Activated CD8-positive, alpha-beta memory T cell treated with anti-CD3 and anti-CD28 coated beads, Interleukin-2, amount 50 U/mL, for 1 hour (primary cell): ENCODE measurements around the gene ARHGEF28.

Source experiments
- DNase-seq: peaks from one replicate; pipeline ENCODE4 v3.0.0-alpha.2; 2020; ENCODE audit errors: extremely low read depth

Gene ARHGEF28

DNA sequence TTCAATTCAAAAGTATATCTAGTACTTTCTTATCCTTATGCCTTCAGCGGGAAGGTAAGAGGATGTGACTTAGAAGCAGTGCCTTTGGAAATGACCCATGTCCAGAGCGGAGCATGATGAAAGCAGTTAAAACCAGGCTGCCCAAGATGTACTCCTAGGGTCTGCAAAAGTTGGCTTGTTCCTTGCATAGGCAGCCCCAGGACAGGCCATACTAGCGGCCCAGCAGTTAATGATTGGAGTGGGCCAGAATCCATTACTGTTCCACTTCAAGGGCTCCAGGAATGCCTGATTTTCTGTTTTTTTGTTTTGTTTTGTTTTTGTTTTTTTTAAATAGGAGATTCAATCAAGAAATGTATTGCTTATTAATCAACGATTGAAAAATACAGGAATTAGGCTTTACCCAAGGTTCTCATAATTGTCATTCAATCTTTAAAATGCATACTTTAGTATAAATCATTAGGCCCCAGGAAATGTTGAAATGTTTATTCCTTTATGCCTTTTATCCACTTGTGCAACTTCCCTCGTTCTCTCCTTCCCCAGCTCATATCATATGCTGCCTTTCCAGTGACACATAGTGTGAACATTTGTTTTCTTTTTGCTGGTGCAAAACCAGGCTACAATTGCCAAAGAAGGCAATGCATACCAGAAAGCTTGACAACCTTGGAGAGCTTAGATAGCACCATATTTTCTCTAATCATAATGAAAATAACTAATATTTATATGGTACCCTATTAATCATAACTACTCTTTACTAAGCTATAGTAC, 190.8 kb downstream of the ARHGEF28 start:
- no peak for DNase-seq

- no peak for DNase-seq
Measured at GRCh38 chr5:73818357-73818756, 192.4 kb downstream of the ARHGEF28 start.

GRCh38 chr5:73820326-73820725, 194.3 kb downstream of the ARHGEF28 start:
- no peak for DNase-seq

DNA sequence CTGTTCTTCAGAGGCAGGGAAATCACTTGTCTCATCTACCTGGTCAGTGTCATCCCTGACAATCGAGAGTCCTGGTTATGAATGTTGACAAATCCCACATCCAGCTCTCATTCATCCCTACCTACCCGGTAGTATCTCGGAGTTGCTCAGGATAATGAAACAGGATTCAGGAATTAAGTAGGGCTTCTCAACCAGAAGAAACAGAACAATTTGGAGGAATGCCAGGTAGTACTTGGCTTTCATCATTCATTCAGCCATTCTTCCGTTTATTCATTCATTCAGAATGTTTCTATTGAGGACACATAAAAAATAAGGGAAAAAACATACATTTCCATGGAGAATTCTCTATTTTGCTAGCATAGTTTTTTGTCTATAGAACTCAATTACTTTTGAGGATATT, 195.0 kb downstream of the ARHGEF28 start:
- no peak for DNase-seq

DNA sequence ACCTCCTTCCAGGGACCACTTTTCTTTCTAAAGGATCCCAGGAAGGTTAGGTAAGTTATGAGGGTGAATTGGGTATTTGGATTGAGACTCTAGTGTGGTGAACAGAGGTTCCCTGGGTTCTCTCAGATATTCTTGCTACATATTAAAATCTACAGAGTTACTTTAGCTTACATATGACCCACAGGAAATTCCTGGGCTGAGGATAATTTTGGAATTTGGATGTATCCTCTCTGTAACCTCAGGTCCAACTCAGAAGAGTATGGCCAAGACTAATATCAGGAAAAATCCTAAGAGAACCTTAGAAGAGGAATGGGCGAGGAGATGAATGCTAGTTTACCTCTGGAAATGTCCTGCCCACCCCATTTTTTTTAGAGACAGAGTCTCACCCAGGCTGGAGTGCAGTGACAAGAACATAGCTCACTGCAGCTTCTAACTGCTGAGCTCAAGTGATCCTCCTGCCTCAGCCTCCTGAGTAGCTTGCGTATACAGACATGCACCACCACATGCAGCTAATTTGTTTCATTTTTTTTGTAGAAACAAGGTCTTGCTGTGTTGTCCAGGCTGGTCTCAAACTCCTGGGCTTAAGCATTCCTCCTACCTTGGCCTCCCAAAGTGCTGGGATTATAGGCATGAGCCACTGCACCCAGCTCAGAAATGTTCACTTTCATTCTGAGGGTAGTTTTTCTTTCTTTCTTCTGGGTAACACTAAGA, 196.4 kb downstream of the ARHGEF28 start:
- no peak for DNase-seq

DNA sequence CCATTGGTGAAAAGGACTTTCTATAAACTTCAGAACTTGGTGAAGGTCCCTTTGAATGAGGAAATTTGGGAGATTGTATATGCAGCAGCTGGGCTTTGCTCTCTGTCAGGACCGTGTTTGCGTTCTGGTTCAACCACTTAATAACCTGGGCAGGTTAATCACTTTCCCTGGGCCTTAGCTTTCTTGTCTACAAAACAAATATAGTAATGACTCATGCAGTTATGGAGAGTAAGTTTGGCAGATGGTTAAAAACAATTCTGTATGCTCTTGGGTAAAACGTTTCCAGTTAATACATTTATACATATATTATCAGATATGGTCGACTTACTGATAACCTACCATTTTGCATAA, 197.0 kb downstream of the ARHGEF28 start:
- DNase-seq: no peak

DNA sequence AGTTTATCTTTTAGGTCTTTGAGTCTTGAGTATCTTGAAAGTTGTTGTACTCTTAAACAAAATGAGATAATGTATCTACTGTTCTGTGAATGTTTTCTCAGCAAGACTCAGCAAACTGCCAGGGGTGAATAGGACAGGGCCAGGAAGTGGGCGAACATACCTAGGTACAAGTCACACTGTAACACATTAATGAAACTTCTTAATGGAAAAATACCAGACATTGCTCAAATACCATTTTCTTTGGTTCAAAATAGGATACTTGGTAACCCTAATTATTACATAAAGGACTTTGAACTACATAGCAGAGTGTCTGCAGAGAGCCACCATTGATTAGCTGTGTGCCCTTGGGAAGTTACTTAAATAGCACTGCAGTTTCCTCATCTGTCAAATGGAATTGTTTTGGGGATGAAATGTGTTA, 197.5 kb downstream of the ARHGEF28 start:
- DNase-seq: no peak

DNA sequence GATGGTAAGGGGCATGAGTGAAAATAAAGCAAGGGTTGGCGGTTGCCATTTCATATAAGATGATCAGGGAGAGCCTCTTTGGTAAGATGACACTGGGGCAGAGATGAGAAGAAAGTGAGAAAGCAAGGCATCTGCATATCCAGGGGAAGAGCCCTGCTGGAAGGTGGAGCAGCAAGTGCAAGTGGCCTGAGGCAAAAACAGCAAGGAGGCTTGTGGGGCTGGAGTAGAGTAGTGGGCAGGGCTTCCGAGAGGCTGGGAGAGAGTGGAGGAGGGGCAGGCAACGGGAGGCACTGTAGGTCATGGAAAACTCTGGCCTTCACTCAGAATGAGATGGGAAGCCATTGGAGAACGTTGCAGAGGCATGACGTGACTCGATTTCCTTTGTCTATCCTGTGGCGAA, 199.2 kb downstream of the ARHGEF28 start:
- no peak for DNase-seq

- no peak for DNase-seq
Measured at GRCh38 chr5:73825736-73826135, 199.7 kb downstream of the ARHGEF28 start.

- no peak for DNase-seq
Measured at GRCh38 chr5:73826301-73827105, 200.5 kb downstream of the ARHGEF28 start.

- no peak for DNase-seq
Measured at GRCh38 chr5:73827106-73827450, 201.1 kb downstream of the ARHGEF28 start.

- no peak for DNase-seq
Measured at GRCh38 chr5:73828465-73828864, 202.5 kb downstream of the ARHGEF28 start.

GRCh38 chr5:73830646-73831045, 204.7 kb downstream of the ARHGEF28 start:
- DNase-seq: no peak

GRCh38 chr5:73831066-73831465, 205.1 kb downstream of the ARHGEF28 start:
- no peak for DNase-seq

DNA sequence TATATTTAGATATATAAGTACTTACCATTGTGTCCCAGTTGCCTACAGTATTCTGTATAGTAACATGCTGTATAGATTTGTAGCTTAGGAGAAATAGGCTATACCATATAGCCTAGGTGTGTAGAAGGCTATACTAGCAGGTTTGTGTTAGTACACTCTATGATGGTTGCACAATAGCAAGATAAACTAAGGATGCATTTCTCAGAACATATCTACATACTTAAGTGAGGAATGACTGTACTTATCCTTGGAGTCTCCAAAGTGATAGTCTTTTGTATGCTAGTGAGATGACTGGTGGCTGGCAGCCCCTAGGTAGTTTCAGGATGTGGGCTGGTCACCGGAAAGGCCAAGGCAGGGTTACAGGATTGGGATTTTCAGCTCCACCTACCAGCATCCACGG, 208.7 kb downstream of the ARHGEF28 start:
- no peak for DNase-seq

GRCh38 chr5:73835726-73836125, 209.7 kb downstream of the ARHGEF28 start:
- no peak for DNase-seq

- DNase-seq: no peak
Measured at GRCh38 chr5:73836607-73837006, 210.6 kb downstream of the ARHGEF28 start.

DNA sequence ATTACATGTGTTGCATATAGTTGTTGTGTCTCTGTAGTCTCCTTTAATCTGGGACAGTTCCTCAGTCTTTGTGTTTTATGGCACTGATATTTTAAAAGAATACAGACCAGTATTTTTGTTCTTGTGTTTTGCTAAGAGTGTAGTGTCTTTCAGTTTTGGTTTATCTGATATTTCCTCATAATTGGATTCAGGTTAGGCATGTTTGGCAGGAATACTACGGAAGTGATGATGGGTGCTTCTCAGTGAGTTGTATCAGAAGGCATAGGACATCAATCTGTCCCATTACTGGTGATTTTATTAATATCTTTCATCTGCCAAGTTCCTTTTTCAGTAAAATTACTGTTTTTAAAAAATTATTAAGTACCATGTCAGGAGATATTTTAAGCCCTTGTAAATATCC, 212.9 kb downstream of the ARHGEF28 start:
- DNase-seq: no peak

GRCh38 chr5:73841641-73842040, 215.6 kb downstream of the ARHGEF28 start:
- no peak for DNase-seq

DNA sequence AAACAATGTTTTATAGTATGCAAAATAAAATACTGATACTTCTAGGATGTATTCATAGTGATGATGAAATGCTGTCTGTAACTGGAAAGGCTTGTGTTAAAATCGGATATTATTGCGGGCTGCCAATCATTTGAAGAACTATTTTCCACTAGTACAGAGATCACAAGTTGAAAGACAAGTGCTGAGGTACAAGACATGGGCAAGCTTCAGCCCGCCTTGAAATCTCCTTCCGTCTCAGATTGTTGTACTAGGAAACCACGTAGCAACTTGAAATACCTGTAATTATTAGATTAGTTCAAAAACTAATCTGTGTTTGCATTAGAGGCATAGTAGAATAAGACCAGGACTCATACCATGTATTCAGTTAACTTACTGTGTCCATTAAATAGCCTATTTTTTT, 218.2 kb downstream of the ARHGEF28 start:
- no peak for DNase-seq

DNA sequence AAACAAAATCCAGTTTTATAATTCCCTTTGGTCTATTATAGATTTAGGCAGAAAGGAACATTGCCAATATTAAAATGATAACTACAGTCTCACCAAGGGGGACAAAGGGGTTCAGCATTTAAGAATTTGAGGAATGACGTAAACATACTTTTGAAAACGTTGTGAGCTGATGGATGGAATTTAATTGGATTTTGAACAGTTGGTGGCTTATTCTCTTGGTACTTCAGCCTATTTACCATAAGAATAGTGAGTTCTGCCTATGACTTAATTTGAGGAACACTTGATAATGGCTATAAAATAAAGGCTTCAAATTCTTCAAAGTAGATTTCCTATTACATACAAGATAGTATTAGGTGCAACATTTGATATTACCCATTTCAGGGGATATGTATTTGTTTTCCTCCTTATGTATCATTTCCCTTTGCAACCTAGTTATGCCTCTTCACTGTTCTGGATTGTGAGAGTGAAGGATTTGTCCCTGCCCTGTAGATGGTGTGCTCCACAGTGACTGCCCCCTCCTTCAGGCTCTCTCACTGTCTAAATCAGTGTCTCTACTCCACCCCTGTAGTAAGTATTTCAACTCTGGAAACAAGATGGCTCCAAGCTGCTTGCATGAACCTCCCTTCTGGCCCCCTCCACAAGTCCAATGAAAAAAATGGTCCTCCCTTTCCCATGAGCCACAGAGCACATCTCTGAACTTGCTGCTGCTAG, 225.6 kb downstream of the ARHGEF28 start:
- no peak for DNase-seq

DNA sequence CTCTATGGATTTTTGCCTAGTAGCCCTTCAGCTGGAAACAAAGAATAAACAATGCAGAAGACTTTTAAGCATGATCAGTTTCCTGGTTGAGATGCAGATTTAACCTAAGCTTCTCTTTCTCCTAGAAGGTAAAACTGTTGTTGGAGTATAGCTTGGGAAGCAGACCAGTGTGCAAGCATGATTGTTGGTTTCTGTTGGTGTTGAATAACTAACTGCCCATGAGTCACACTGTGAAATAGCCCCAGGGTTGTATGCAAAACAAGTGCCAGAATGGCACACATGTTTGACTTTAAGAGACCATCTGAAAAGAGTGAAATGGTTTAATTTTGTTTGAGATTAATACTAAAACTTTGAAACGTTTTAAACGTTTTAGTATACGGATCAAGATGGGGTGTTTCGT, 227.1 kb downstream of the ARHGEF28 start:
- DNase-seq: no peak
